Measurements from ENCODE around the gene FNDC7.
"Not testable (repeated sequence)": the region's sequence is repeated elsewhere in the genome, so short reads cannot be mapped to it uniquely, and the experiment has no call there.

FNDC7 gene, protein sequence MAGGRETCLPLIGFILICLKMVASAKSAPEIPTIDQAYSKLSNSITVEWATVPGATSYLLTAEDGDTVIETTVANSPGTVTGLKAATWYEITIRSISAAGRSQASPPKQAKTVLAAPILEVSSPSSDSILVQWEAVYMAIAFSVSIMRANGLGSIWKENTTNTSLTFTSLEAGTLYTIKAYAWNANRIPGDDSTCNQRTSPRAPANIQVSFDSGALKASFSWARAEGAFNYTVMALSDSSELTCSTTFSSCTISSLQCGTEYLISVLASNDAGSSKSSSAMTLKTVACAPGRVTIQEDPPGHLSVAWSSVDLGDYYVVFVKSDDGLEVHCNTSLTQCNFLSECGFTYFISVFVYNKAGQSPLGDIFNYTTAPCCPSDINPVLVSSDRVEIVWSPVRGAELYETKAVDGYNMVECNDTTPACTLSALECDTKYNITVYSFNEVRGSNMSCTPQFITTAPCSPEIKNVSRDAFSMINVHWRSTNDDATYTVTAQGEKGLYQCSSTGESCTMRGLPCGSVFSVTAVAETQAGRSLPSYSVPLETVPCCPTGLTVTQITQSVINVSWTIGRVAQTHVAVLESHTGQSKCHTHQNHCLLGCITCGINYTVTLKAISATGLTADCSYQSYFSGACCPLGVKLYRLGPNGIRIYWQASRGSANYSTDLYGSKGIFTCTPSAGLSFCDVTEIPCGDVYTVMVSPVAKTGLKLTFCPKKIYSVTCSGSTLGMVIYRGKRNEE

DNA sequence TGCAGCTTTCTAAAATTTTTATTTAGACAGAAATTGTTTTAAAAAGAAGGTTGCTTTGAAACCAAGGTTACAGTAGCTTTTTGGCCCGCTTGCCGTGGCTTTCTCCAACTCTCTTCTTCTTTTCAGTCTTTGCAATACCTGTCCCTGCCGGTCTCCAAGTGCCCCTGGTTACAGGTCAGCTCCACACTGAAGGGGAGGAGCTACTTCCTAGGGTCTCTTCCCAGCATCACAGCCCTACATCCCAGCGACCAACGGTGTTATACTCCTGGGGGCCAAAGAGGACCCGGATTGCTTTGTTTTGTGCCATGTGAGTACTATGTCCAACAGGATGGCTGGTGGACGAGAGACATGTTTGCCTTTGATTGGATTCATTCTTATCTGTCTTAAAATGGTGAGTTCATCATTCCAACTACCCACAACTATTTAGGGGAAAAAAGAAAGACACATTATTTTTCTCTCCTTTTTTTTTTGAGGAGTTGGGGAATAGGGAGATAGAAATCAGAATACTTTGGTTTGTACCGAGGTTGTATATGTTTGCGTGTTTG is at the start of gene FNDC7:
Gene FNDC7, plus strand, starts transcription at position 303 of the 545 bp plus-strand sequence. Its CDS starts 26 bp downstream, at position 329.
- no peak for DNase-seq (ENCODE audit: low spot score)

- no peak for DNase-seq (ENCODE audit: low spot score)
These were observed 49.6 kb upstream of the FNDC7 start for GRCh38 chr1:108663074-108663473.

- no peak for DNase-seq (ENCODE audit: low spot score)
These were observed 48.2 kb upstream of the FNDC7 start for GRCh38 chr1:108664481-108664880.

GRCh38 chr1:108665067-108665466 is 47.6 kb upstream of the FNDC7 start:
- no peak for DNase-seq (ENCODE audit: low spot score)

GRCh38 chr1:108665771-108666170 is 46.9 kb upstream of the FNDC7 start:
- no peak for DNase-seq (ENCODE audit: low spot score)

DNA sequence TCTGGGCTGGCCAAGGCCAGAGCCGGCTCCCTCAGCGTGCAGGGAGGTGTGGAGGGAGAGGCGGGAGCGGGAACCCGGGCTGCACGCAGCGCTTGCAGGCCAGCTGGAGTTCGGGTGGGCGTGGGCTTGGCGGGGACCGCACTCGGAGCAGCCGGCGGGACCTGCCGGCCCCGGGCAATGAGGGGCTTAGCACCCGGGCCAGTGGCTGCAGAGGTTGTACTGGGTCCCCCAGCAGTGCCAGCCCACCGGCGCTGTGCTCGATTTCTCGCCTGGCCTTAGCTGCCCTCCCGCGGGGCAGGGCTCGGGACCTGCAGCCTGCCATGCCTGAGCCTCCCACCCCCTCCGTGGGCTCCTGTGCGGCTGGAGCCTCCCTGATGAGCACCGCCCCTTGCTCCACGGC is 45.3 kb upstream of the FNDC7 start:
- not testable (repeated sequence) for DNase-seq (ENCODE audit: low spot score)

GRCh38 chr1:108668777-108669176 is 43.9 kb upstream of the FNDC7 start:
- DNase-seq (ENCODE audit: low spot score): no peak

GRCh38 chr1:108669679-108670078 is 43.0 kb upstream of the FNDC7 start:
- DNase-seq (ENCODE audit: low spot score): no peak

- DNase-seq (ENCODE audit: low spot score): no peak
These were observed 42.5 kb upstream of the FNDC7 start for GRCh38 chr1:108670131-108670773.

DNA sequence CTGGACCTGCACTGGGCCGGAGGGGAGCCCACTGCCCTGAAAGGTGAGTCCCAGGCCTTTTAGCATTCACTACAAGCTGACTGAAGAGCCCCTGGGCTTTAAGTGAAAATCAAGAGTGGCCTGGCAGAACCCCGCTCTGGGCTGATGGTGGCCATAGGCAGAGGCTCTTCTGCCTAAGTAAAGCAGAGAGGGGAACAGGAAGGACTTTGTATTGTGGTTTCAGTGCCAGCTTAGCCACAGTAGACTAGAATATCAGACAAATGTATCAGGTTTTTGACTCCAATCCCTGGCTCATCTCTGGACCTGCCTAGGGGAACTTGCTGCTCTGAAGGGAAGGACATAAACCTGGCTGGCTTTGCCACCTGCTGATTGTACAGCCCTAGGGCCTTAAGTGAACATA is 41.6 kb upstream of the FNDC7 start:
- no peak for DNase-seq (ENCODE audit: low spot score)

GRCh38 chr1:108678706-108679105 is 34.0 kb upstream of the FNDC7 start:
- DNase-seq (ENCODE audit: low spot score): no peak

DNA sequence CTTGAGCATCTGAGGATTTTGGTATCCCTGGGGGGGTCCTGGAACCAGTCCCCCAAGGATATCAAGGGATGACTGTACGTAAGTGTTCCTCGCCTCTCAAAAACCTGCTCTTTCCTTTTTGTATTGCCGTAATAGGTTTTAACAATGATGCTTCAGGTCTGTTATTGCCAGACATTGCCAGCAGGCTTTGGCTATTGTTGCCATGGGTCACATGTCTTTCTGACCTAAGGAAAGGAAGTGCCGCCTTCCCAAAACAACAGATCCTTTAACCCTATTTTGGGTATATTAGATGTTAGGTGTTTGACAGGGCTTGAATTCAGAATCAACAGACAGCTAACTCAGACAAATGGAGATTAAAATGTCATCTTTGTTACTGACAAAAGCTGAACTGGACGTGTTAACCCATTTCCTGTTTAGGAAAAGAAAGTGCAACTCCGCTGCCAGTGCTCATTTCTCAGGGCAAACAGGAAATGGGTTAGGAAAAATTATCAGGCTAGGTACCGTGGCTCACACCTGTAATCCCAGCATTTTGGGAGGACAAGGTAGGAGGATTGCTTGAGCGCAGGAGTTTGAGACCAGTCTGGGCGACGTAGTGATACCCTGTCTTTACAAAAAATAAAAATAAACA is 33.0 kb upstream of the FNDC7 start:
- no peak for DNase-seq (ENCODE audit: low spot score)

GRCh38 chr1:108681701-108682100 is 31.0 kb upstream of the FNDC7 start:
- not testable (repeated sequence) for DNase-seq (ENCODE audit: low spot score)

GRCh38 chr1:108685529-108685928 is 27.2 kb upstream of the FNDC7 start:
- no peak for DNase-seq (ENCODE audit: low spot score)

- DNase-seq (ENCODE audit: low spot score): no peak
These were observed 25.9 kb upstream of the FNDC7 start for GRCh38 chr1:108686614-108687313.

DNA sequence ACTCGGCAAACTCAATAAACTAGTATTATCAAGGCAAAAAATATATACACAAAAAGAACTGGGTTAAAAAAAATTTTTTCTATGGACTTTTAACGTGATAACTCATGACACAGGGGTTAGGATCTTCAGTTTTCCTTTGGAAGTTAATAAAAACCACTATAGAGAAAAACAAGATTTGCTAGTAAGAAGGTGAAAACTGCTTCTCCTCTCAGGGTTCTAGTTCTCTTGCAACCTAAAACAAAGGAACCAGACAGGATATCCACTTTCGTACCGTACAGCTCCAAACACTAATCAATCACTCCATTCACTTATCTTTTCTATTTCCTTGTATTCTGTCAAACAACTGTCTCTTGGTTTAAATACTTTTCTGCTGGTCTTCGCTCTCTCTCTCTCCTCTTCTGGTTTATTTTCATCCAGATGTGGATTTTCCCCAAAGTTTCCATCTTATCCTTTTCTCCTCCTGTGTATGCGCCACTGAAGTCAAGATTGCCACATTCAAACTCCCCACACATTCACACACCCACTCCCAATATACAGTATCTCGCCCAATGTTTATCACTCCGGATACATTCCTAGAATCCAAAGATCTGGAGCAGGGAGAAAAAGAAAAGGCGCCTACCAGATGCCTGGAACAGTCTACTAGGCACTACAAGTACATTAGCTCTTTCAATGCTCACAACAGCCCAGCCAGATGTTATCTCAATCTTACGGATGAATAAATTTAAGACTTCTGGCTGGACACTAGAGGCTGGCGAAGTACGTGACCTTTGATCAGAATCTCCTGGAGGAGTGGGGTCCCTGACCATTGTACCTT is 21.4 kb upstream of the FNDC7 start:
- DNase-seq (ENCODE audit: low spot score): no peak

DNA sequence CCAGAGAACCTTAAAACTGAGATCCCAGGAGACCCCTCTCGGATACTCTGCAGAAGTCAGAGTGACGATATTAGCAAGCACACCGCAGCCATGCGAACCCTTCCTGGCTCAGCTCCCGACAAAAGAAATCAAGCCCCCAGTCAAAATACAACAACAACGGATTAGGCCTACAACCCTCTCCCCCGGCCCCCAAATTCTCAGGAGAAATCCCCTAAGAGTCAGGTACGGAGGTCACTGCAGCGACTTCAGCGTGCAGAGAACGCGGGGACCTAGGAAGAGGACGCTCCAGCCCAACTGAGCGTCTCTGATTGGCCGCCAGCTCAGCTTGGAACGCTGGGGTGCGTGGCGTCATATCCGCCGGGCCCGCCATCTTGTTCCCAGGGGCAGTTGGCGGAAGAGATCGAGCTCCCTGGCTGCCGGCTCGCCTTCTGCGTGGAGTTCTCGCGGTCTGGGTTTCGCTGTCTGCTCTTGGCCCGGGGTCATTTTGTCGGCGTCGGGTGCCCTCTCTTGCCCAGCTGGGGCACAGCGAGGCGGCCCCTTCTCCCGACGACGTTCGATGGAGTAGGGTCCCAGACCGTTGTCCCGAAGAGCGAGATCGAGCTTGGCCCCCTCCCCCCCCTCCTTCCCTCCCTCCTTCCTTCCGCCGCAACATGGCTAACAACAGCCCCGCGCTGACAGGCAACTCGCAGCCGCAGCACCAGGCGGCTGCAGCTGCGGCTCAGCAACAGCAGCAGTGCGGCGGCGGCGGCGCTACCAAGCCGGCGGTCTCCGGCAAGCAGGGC is 20.6 kb upstream of the FNDC7 start, which contains the start of gene PRPF38B:
Gene PRPF38B, plus strand, starts transcription at position 369 of the 782 bp plus-strand sequence. Its CDS starts 282 bp downstream, at position 651.
- peak; percentile 93 for DNase-seq (ENCODE audit: low spot score)

- peak; percentile 29 for DNase-seq (ENCODE audit: low spot score)
These were observed 19.7 kb upstream of the FNDC7 start for GRCh38 chr1:108692724-108693655.

Measured in LoVo (cell line).